ENCODE results near the gene TNFRSF11A.

The TNFRSF11A gene

GRCh38 chr18:62384068-62384467, 59.0 kb downstream of the TNFRSF11A start:
- DNase-seq (ENCODE audit: low read depth), result no peak

- DNase-seq (ENCODE audit: low read depth), result peak; percentile 4
Measured at GRCh38 chr18:62384610-62385097, 59.5 kb downstream of the TNFRSF11A start.

GRCh38 chr18:62386091-62386490, 61.0 kb downstream of the TNFRSF11A start:
- no peak for DNase-seq (ENCODE audit: low read depth)

GRCh38 chr18:62386601-62387000, 61.5 kb downstream of the TNFRSF11A start:
- DNase-seq (ENCODE audit: low read depth), result no peak

GRCh38 chr18:62387257-62387656, 62.1 kb downstream of the TNFRSF11A start:
- DNase-seq (ENCODE audit: low read depth), result no peak

GRCh38 chr18:62388855-62389760, 64.0 kb downstream of the TNFRSF11A start:
- DNase-seq (ENCODE audit: low read depth), result no peak

- no peak for DNase-seq (ENCODE audit: low read depth)
Measured at GRCh38 chr18:62389761-62390481, 64.8 kb downstream of the TNFRSF11A start.

GRCh38 chr18:62394006-62394763, 69.1 kb downstream of the TNFRSF11A start:
- no peak for DNase-seq (ENCODE audit: low read depth)

GRCh38 chr18:62396381-62396780, 71.3 kb downstream of the TNFRSF11A start:
- DNase-seq (ENCODE audit: low read depth), result no peak

GRCh38 chr18:62396967-62397366, 71.9 kb downstream of the TNFRSF11A start:
- no peak for DNase-seq (ENCODE audit: low read depth)

GRCh38 chr18:62398291-62398690, 73.2 kb downstream of the TNFRSF11A start:
- DNase-seq (ENCODE audit: low read depth), result no peak

GRCh38 chr18:62399276-62399675, 74.2 kb downstream of the TNFRSF11A start:
- DNase-seq (ENCODE audit: low read depth), result no peak

- peak; percentile 20 for DNase-seq (ENCODE audit: low read depth)
Measured at GRCh38 chr18:62399781-62400308, 74.7 kb downstream of the TNFRSF11A start.

GRCh38 chr18:62400916-62401315, 75.8 kb downstream of the TNFRSF11A start:
- no peak for DNase-seq (ENCODE audit: low read depth)

- no peak for DNase-seq (ENCODE audit: low read depth)
Measured at GRCh38 chr18:62402342-62402948, 77.3 kb downstream of the TNFRSF11A start.

- no peak for DNase-seq (ENCODE audit: low read depth)
Measured at GRCh38 chr18:62403120-62403519, 78.0 kb downstream of the TNFRSF11A start.

- DNase-seq (ENCODE audit: low read depth), result no peak
Measured at GRCh38 chr18:62404881-62405280, 79.8 kb downstream of the TNFRSF11A start.

GRCh38 chr18:62407660-62408059, 82.5 kb downstream of the TNFRSF11A start:
- DNase-seq (ENCODE audit: low read depth), result no peak

GRCh38 chr18:62409821-62410220, 84.7 kb downstream of the TNFRSF11A start:
- DNase-seq (ENCODE audit: low read depth), result no peak

GRCh38 chr18:62412231-62412979, 87.3 kb downstream of the TNFRSF11A start:
- no peak for DNase-seq (ENCODE audit: low read depth)

GRCh38 chr18:62413206-62413605, 88.1 kb downstream of the TNFRSF11A start:
- DNase-seq (ENCODE audit: low read depth), result no peak

Data from iris pigment epithelial cell (primary cell).